H54 (cell line): ENCODE results near the gene ETFB.
"Not testable (repeated sequence)": the region's sequence is repeated elsewhere in the genome, so short reads cannot be mapped to it uniquely, and the experiment has no call there.

Source experiments
- DNase-seq: peaks from one replicate; pipeline ENCODE4 v3.0.0; 2011; ENCODE audit warnings: low spot score, mixed read lengths; ENCODE audit not compliant: insufficient read length
- FAIRE-seq: peaks from 3 replicates; lab custom pipeline; 2011; peaks lifted over from hg19 to GRCh38; lab: Jason Lieb, UNC
- POLR2A ChIP-seq: IDR thresholded peaks from 2 replicates; pipeline ENCODE4 v1.6.1; 2011; ENCODE audit warnings: low read depth, mild to moderate bottlenecking, low read length

ETFB gene

DNA sequence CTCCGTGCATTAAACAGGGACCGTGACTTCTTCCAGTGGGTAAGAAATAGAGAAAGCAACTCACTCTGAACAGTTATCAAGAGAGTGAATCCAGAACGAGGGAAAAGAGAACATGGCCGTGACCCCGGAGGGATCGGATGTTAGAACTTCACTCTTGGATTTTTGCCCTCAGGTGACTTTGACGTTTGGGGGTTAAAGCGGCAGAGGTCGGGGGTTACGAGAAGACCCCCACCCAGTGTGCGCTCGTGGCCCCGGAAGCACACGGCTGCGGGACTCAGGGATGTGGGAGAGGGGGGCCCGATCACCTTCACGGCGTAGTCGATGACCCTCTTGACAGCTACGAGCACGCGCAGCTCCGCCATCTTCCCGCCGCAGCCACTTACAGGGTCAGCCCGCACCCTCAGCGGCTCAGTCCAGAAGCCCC is at the start of gene ETFB:
TSS of gene ETFB (minus strand) at position 424 of the 424 bp plus-strand sequence. CDS start at position 362, 62 bp downstream.
- FAIRE-seq: no peak

DNA sequence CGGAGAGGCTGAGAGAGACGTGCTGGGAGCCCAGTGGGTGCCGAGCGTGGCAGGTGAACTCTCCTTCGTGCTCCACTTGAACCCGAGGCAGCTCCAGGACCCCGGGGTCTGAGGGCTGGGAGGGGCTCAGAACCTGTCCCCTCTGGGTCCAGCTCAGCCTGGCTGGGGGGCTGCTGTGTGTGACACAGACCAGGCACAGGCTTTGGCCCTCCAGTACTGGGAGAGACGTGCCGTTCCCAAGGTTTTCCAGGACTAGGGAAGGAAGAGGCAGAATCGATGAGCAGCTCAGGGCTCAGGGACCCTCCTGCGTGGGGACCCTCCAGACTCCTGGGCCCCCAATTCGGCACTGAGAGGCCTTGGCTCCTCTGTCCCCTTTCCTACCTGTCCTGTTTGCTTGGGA is 49.0 kb upstream of the ETFB start:
- no peak for DNase-seq
- FAIRE-seq: no peak
- no peak for TF ChIP-seq POLR2A

More for the DNA sequence above, at the start of gene ETFB:
- DNase-seq: no peak
- peak; percentile 60 for TF ChIP-seq POLR2A

DNA sequence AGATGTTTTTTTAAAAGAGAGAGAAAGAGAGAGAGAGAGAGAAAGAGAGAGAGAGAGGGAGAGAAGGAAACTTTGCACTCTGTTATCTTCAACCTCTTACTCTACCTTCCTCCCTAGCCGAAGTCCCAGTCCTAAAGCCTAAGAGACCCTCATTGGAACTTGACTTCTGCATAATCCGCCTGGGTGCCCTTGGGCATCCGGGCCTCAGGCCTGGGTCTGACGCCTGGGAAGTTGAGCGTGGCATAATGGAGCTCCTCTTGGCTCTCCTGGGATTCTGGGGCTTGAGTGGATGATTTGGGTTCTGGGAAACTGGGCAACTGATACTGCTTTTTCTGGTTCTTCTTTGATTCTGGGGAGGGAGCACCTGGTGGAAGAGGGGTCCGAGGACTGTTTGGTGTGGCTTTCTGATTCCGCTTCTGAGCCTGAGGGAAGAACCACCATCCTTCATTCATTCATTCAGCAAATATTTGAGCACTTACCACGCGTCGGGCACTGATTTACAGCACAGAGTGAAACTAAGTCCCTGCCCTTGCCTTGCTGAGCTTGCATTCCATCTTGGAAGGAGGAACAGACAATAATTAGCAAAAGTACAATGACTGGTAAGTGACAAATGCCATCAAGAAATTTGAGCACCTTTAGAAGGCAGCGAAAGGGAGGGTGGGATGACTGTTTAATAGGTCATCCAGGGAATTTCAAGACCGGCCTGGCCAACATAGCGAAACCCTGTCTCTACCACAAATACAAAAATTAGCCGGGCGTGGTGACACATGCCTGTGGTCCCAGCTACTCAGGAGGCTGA is 45.0 kb upstream of the ETFB start:
- no peak for DNase-seq
- TF ChIP-seq POLR2A: no peak
- FAIRE-seq: no peak

DNA sequence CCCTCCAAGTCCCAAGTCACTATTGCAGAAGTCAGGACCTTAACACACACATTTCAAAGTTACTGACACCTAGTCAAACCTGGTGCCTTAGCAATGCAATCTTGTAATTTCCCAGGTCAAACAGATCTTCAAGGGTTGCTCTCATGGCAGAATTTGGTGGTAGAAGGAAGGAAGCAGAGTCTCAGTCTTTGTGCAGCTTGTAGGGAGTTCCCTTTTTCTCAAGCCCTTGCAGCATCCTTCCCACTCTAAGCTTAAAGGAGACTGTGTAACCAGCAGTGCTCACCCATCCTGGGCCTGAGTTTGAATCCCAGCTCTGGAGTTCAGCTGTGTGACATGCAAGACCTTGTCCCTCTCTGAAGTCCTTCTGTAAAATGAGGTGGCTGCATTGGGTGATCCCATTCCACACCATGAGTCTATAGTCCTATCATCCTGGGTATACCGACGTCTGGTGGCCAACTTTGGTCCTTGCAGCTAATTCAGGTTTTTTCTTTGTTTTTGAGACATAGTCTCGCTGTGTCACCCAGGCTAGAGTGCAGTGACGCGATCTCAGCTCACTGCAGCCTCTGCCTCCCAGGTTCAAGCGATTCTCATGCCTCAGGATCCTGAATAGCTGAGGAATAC is 41.4 kb upstream of the ETFB start:
- peak; percentile 17 for DNase-seq
- no peak for FAIRE-seq
- TF ChIP-seq POLR2A: no peak

DNA sequence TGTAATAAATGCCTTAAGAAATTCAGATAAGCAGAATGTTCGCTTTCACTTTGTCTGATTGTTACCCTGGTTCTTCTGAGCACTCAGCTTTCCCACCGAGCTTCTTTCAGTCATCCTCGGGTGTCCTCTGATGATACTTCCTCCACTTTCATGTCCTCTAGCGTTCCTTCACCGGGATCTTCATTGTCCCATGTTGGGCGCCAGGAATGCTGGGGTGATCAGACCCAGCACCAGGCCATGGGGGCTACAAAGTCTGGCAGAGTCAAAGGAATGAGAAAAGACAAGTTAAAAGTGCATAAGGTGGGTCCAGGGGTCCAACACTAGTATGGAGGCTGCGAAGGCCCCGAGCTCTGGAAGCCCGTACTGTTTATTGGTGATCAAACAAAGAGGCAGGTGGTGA is 35.9 kb upstream of the ETFB start:
- FAIRE-seq: no peak
- no peak for TF ChIP-seq POLR2A
- no peak for DNase-seq

DNA sequence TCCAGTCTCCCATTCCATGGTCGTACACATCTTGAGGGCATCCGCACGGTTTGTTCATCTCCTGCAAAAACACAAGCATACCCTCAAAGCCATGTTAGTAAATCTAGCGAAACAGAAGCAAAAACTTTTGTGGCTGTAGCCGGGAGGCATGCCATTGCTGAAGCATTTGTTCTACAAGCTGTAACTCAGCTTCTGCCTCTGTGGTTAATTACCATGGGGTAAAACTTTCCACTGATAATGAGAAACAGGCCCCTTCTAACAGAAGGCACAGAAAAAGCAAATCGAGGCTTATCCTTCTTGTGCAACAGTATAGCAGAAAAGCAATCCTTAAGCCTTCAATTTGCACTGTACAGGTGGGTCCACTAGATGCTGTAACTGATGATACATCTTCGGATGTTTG is 33.7 kb upstream of the ETFB start:
- FAIRE-seq, DNase-seq: not testable (repeated sequence)

DNA sequence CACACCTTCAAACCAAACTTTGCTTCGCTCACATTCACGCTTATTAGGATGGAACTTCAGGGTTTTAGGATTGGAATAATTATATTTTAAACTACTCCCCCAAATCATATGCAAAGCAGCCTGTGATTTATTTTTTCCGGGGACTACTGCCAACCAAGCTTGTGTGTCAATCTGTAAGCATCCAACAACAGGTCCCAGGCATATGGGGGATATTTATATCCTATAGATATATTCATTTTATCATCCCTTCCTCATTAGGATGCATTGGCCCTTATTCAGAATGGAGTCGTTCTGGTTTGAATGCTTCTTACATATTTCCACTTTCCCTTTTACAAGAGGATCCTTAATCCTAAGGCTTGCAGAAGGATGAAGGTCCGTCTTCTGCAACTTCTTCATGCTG is 33.0 kb upstream of the ETFB start:
- DNase-seq (no peak), FAIRE-seq (no peak)
- TF ChIP-seq POLR2A: no peak

DNA sequence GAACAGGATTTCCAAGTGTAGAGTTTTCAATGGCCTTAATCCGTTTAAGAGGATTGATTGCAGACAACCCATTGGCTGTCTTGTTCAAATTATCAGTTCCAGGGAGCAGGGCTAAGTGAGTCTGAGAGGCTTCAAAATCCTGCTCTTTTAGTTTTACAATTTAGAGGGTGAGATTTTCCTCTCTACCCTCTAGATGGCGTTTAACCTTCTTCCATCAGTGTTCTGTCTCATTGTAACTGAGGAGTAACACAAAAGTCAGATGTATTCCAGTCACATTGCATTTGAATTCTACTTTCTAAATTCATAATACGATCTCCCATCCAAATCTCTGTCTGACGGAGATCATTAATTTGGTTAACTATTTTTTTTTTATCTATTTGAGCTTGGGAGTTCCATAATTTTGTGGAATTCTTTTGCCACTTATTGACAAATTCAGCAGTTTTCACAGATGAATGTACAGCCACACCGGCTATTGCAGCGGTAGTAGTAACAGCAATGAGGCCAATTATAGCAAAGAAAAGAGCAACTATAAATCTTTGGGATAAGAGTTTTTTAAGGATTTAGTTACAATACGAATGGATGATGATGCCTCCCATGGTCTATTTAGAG is 32.0 kb upstream of the ETFB start:
- no peak for TF ChIP-seq POLR2A
- peak; percentile 14 for DNase-seq
- no peak for FAIRE-seq

DNA sequence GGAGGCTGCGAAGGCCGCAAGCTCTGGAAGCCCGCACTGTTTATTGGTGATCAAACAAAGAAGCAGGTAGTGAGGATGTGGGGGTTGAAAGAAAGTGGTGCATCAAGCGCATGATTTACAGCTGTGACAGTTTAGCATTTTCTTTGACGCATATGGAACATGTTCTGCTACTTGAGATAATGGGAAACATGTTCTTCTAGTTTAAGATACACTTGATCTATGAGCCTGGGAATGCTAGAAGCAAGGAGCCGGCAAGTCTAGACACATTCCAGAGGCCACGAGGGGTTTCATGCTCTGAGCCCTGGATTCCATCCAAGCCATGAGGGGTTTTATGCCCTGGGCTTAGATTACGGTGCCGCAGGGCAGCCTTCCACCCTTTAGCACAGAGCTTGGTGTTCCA is 31.3 kb upstream of the ETFB start:
- DNase-seq, FAIRE-seq: not testable (repeated sequence)

DNA sequence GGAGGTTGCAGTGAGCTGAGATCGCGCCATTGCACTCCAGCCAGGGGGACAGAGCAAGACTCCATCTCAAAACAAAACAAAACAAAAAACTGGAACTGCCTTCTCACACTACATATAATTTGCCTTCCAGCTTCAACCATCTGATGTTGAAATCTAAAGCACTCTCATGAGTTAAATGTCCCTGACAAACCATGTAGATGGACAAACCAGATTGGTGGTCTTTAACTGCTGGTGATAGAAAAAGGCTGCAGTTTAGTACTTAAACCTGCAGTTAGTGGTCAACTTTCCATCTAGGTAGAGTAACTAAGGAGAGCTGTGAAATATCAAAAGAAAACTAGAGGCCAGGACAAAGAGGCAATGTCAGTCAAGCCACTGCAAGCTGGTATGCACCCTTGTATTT is 30.0 kb upstream of the ETFB start:
- TF ChIP-seq POLR2A: no peak
- DNase-seq: no peak
- no peak for FAIRE-seq

DNA sequence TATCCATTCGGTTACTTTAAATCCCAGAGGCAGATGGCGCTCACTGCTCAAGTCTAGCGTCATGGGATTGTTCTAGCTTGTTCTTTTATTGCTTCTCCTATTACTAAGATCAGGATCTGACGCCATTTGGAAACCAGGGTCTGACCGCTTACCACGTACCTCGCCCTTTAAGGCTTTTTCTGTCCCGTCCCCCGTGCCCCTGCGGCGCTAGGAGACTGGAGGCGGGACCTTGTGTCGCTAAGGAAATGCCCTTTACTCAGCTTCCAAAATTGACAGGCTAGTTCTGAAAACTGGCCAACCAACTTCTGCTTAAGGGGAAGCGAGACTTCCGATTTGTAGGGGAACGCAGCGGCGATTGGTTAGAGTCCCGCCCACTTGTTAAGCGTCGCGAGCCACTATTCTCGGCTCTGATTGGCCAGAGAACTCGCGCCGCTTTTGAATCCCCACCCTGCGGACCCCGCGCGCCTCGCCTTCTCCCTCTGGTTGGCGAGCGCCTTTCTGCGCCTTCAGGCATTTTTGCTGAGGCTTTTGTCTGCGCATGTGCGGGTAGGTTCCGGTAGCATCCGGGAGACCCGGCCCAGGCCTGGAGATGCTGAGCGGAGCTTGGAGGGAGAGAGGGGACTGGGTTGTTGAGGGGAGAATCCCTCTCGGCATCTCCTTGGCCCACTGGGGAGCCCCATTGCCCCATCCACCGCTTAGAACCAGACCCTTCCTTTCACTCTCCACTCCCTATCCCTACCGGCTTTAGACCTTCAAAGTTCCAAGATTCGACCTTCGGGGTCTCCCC is 28.1 kb upstream of the ETFB start:
- peak; percentile 85 for FAIRE-seq
- TF ChIP-seq POLR2A: peak; percentile 27; the same call in 1 of the 2 replicates
- DNase-seq: peak; percentile 75

DNA sequence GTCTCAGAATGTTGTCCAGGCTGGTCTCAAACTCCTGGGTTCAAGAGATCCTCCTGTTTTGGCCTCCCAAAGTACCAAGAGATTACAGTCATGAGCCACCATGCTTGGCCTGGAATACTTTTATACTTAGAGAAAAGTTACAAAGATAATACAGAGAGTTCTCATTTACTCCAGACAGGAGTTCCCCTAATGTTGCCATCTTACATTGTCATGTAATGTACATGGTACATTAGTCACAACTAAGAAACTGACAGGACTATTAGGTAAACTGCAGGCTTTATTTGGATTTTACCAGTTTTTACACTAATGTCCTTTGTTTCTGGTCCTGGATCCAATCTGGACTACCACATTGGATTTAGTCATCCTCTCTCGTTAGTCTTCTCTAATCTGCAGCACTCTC is 26.5 kb upstream of the ETFB start:
- FAIRE-seq (no peak), DNase-seq (no peak)
- no peak for TF ChIP-seq POLR2A

DNA sequence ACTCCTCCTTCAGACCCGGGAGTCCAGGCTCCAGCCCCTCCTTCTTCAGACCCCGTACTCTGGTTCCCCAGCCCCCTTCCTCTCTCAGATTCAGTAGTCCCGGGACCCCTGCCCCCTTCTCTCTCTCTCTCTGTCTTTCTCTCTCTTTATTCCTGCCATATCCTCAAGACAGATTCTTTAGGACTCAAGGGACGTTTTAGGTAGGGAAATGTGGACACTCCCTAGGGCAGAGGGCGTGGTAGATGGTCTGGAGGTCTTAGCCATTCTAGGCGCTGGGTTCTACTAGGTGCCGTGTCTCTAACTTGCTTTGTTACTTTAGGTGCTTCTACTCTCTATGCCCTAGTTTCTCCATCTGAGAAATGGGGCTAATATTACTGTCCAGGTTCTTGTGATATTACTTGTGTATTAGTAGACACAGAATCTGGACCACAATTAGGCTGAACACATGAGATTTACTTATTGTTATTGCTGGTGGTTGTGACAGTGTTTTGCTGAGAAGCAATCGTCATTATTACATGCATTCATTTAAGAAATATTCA is 25.0 kb upstream of the ETFB start:
- DNase-seq: no peak
- no peak for FAIRE-seq
- TF ChIP-seq POLR2A: no peak
